K562 (cell line): ENCODE data around the gene ARMH1. TPM values are rescaled to one million over a fixed set of nuclear protein-coding genes. Genes with fewer than 3 reads are reported as not detected.
A peak's percentile ranks its signal among the peaks of the same experiment; 100 is the strongest.

ENCODE experiments used
- ARID1B ChIP-seq: fragments of 450-650 bp; IDR thresholded peaks from 2 replicates; pipeline ENCODE4 v1.6.1; 2016; ENCODE audit warnings: antibody characterized with exemption, mild to moderate bottlenecking, inconsistent platforms
- ARNT ChIP-seq, 2 experiments: fragments of 450-650 bp; IDR thresholded peaks; 2 replicates each; pipeline ENCODE4 v1.6.1; 2016; ENCODE audit warnings: mild to moderate bottlenecking in 1 of 2
- CCAR2 ChIP-seq: fragments of 200-400 bp; formaldehyde crosslinking; IDR thresholded peaks from 2 replicates; pipeline ENCODE4 v1.6.1; 2017; ENCODE audit warnings: mild to moderate bottlenecking, low read depth, low read length
- FOXJ3 ChIP-seq: sonication (generic); formaldehyde crosslinking; IDR thresholded peaks from 2 replicates; pipeline ENCODE4 v1.4.0; 2020; ENCODE audit warnings: mild to moderate bottlenecking, missing genetic modification reagents
- KDM2B ChIP-seq: fragments of 250-450 bp; sonication (Bioruptor Pico); IDR thresholded peaks from 2 replicates; pipeline ENCODE4 v1.8.0; 2021; ENCODE audit warnings: mild to moderate bottlenecking, moderate library complexity
- NCOA4 ChIP-seq: fragments of 450-650 bp; IDR thresholded peaks from 2 replicates; pipeline ENCODE4 v1.6.1; 2018; ENCODE audit warnings: mild to moderate bottlenecking; ENCODE audit not compliant: partially characterized antibody
- NFATC3 ChIP-seq: fragments of 450-650 bp; IDR thresholded peaks from 2 replicates; pipeline ENCODE4 v1.6.1; 2017; ENCODE audit warnings: mild to moderate bottlenecking
- POLR2H ChIP-seq: IDR thresholded peaks from 2 replicates; pipeline ENCODE4 v1.6.1; 2016; ENCODE audit warnings: missing genetic modification characterization, low read depth, mild to moderate bottlenecking, control low read depth, missing compliant biosample characterization, moderate library complexity
- SMARCB1 ChIP-seq: IDR thresholded peaks from 2 replicates; pipeline ENCODE4 v1.6.1; 2011; ENCODE audit warnings: improper control_type of control experiment, low read depth; ENCODE audit not compliant: insufficient read length
- ZNF24 ChIP-seq: fragments of 450-650 bp; IDR thresholded peaks from 2 replicates; pipeline ENCODE4 v1.6.1; 2016
- ZSCAN29 ChIP-seq: fragments of 450-650 bp; IDR thresholded peaks from 2 replicates; pipeline ENCODE4 v1.6.1; 2017
- polyA plus RNA-seq, 8 experiments: library from polyadenylated mRNA; depleted of rRNA in 4 of 8; stranded (reverse) in 5 of 8; unstranded in 3 of 8; fragments of >200 nt; fragmentation: Nextera tagmentation in 2 of 8; fragmentation: Illumina TruSeq in 1 of 8; extraction: Ambion mirVana in 2 of 8; extraction: Trizol in 1 of 8; gene quantifications; 2 replicates each; pipeline versions ENCODE4 v1.2.1 to v1.2.3, GENCODE V29; 2011 to 2014; ENCODE audit warnings: inconsistent platforms in 1 of 8, missing spikeins in 1 of 8
- total RNA-seq, 7 experiments: library from RNA; depleted of rRNA in 6 of 7; stranded (reverse); fragments of >200 nt in 6 of 7; fragmentation: Illumina TruSeq in 2 of 7; extraction: Trizol in 2 of 7; gene quantifications; 2 replicates each; pipeline versions ENCODE4 v1.2.1 to v1.2.3, GENCODE V29; 2011 to 2021; ENCODE audit warnings: low replicate concordance in 1 of 7
- TF ChIP-seq, protein P1 (sequence below): fragments of 450-650 bp; IDR thresholded peaks from 2 replicates; pipeline ENCODE4 v1.6.1; 2016; ENCODE audit warnings: borderline replicate concordance
- TF ChIP-seq, protein P2 (sequence below): sonication (generic); formaldehyde crosslinking; IDR thresholded peaks from 2 replicates; pipeline ENCODE4 v1.8.1; 2022; ENCODE audit warnings: missing genetic modification reagents
- TF ChIP-seq, protein P3 (sequence below): sonication (generic); formaldehyde crosslinking; IDR thresholded peaks from 2 replicates; pipeline ENCODE4 v1.8.0; 2023; ENCODE audit warnings: missing genetic modification reagents, mild to moderate bottlenecking, borderline replicate concordance
- TF ChIP-seq, protein P4 (sequence below): sonication (generic); formaldehyde crosslinking; IDR thresholded peaks from 2 replicates; pipeline ENCODE4 v1.8.1; 2023; ENCODE audit warnings: mild to moderate bottlenecking, missing genetic modification reagents
- TF ChIP-seq, protein P5 (sequence below): fragments of 450-650 bp; formaldehyde crosslinking; IDR thresholded peaks from 2 replicates; pipeline ENCODE4 v1.4.0; 2020; ENCODE audit warnings: mild to moderate bottlenecking, moderate library complexity

The ARMH1 gene
- total and polyA plus RNA-seq, 9 of the 15 experiments (the other 6 are each of a cell fraction or from before 2014, with no cell fraction given), result 0.41 TPM; not detected in 8

DNA sequence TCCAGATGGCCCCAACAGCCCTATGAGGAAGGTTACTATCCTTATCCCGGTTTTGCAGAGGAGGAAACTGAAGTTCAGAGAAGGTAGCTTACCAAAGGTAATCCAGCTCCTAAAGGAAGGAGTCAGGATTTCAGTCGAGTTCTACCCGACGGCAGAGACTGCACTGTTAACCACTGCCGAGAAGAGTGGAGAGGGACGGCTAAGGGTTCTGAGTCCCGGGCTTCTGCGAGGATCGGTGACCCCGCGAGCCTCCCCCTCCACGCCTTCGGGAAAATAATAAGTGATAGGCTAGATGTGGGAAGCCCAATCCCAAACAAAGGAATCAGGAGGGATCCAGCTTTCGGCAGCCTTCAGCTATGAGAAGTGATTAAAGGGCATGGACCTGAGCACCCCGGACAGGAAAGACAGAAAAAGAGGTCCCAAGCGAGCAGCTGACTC, 820 bp upstream of the ARMH1 start (continued):
- TF ChIP-seq, protein P1, sequence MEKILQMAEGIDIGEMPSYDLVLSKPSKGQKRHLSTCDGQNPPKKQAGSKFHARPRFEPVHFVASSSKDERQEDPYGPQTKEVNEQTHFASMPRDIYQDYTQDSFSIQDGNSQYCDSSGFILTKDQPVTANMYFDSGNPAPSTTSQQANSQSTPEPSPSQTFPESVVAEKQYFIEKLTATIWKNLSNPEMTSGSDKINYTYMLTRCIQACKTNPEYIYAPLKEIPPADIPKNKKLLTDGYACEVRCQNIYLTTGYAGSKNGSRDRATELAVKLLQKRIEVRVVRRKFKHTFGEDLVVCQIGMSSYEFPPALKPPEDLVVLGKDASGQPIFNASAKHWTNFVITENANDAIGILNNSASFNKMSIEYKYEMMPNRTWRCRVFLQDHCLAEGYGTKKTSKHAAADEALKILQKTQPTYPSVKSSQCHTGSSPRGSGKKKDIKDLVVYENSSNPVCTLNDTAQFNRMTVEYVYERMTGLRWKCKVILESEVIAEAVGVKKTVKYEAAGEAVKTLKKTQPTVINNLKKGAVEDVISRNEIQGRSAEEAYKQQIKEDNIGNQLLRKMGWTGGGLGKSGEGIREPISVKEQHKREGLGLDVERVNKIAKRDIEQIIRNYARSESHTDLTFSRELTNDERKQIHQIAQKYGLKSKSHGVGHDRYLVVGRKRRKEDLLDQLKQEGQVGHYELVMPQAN, result no peak
- TF ChIP-seq NFATC3, result peak; percentile 57; the same call in 1 of the 2 replicates
- no peak for TF ChIP-seq ARNT (IDR thresholded peaks at IDR 0.05)
- no peak for TF ChIP-seq NCOA4
- TF ChIP-seq POLR2H (tag), result no peak
- TF ChIP-seq, protein P2, sequence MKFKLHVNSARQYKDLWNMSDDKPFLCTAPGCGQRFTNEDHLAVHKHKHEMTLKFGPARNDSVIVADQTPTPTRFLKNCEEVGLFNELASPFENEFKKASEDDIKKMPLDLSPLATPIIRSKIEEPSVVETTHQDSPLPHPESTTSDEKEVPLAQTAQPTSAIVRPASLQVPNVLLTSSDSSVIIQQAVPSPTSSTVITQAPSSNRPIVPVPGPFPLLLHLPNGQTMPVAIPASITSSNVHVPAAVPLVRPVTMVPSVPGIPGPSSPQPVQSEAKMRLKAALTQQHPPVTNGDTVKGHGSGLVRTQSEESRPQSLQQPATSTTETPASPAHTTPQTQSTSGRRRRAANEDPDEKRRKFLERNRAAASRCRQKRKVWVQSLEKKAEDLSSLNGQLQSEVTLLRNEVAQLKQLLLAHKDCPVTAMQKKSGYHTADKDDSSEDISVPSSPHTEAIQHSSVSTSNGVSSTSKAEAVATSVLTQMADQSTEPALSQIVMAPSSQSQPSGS, result no peak
- TF ChIP-seq, protein P3, sequence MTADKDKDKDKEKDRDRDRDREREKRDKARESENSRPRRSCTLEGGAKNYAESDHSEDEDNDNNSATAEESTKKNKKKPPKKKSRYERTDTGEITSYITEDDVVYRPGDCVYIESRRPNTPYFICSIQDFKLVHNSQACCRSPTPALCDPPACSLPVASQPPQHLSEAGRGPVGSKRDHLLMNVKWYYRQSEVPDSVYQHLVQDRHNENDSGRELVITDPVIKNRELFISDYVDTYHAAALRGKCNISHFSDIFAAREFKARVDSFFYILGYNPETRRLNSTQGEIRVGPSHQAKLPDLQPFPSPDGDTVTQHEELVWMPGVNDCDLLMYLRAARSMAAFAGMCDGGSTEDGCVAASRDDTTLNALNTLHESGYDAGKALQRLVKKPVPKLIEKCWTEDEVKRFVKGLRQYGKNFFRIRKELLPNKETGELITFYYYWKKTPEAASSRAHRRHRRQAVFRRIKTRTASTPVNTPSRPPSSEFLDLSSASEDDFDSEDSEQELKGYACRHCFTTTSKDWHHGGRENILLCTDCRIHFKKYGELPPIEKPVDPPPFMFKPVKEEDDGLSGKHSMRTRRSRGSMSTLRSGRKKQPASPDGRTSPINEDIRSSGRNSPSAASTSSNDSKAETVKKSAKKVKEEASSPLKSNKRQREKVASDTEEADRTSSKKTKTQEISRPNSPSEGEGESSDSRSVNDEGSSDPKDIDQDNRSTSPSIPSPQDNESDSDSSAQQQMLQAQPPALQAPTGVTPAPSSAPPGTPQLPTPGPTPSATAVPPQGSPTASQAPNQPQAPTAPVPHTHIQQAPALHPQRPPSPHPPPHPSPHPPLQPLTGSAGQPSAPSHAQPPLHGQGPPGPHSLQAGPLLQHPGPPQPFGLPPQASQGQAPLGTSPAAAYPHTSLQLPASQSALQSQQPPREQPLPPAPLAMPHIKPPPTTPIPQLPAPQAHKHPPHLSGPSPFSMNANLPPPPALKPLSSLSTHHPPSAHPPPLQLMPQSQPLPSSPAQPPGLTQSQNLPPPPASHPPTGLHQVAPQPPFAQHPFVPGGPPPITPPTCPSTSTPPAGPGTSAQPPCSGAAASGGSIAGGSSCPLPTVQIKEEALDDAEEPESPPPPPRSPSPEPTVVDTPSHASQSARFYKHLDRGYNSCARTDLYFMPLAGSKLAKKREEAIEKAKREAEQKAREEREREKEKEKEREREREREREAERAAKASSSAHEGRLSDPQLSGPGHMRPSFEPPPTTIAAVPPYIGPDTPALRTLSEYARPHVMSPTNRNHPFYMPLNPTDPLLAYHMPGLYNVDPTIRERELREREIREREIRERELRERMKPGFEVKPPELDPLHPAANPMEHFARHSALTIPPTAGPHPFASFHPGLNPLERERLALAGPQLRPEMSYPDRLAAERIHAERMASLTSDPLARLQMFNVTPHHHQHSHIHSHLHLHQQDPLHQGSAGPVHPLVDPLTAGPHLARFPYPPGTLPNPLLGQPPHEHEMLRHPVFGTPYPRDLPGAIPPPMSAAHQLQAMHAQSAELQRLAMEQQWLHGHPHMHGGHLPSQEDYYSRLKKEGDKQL (CRISPR knock-in tag), result no peak
- TF ChIP-seq, protein P4, sequence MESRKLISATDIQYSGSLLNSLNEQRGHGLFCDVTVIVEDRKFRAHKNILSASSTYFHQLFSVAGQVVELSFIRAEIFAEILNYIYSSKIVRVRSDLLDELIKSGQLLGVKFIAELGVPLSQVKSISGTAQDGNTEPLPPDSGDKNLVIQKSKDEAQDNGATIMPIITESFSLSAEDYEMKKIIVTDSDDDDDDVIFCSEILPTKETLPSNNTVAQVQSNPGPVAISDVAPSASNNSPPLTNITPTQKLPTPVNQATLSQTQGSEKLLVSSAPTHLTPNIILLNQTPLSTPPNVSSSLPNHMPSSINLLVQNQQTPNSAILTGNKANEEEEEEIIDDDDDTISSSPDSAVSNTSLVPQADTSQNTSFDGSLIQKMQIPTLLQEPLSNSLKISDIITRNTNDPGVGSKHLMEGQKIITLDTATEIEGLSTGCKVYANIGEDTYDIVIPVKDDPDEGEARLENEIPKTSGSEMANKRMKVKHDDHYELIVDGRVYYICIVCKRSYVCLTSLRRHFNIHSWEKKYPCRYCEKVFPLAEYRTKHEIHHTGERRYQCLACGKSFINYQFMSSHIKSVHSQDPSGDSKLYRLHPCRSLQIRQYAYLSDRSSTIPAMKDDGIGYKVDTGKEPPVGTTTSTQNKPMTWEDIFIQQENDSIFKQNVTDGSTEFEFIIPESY, result no peak
- peak; percentile 68; the same call in 1 of the 2 replicates for TF ChIP-seq KDM2B (CRISPR knock-in tag)
- TF ChIP-seq ZSCAN29, result no peak
- TF ChIP-seq, protein P5, sequence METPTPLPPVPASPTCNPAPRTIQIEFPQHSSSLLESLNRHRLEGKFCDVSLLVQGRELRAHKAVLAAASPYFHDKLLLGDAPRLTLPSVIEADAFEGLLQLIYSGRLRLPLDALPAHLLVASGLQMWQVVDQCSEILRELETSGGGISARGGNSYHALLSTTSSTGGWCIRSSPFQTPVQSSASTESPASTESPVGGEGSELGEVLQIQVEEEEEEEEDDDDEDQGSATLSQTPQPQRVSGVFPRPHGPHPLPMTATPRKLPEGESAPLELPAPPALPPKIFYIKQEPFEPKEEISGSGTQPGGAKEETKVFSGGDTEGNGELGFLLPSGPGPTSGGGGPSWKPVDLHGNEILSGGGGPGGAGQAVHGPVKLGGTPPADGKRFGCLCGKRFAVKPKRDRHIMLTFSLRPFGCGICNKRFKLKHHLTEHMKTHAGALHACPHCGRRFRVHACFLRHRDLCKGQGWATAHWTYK (CRISPR knock-in tag), result no peak
- no peak for TF ChIP-seq FOXJ3 (CRISPR knock-in tag)
- TF ChIP-seq ZNF24, result no peak
- TF ChIP-seq ARID1B, result 0 out of 2 replicates have a peak, but pooled peaks have one; percentile 5
- TF ChIP-seq SMARCB1, result no peak
- no peak for TF ChIP-seq CCAR2
